Right hindlimb (tissue), 1 donor: ENCODE measurements around the gene DOK1.

Source experiments
- DNase-seq: peaks from one replicate; pipeline ENCODE4 v3.0.0-alpha.2; 2018

DOK1 gene

DNA sequence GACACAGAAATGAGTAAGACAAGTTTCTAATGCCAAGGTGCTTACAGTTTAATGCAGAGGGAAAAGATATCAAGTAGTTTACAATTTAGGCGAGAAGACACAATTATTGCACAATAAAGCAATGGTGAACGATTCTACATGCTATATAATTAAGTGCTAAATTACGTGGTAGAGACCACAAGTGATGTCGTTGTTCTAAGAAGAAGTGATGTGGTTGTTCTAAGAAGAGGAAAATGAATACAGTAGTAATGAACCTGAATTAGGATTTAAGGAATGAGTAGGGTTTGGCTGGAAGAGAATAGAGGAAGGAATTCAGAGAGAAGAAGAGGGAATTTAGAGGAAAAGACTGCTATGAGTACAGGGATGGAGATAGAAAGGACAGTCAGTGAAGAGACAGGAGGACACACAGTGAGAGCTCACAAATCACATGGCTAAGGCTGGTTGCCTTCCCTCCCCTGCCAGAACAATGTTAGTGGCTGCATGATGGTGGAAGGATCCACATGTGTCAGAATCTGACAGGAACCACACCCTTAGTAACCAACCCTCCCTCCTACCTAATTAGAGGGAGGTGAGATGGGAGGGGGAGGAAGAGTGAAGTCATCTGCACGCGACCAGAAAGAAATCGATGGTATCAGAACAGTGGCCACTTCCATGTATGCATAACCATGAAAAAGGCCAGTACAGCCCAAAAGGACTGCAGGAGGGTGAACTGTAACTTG is 48.9 kb downstream of the DOK1 start:
- DNase-seq: no peak

GRCh38 chr2:74606927-74607326 is 52.4 kb downstream of the DOK1 start:
- DNase-seq: no peak
